A549 (cell line): ENCODE measurements around the gene SHISAL1.

Experiments
- CEBPB ChIP-seq, 2 experiments: fragments of >200 bp in 1 of 2; sonication (Bioruptor Twin) in 1 of 2; formaldehyde crosslinking in 1 of 2; IDR thresholded peaks; 2 replicates each; pipeline ENCODE4 v1.6.1; 2012 to 2016
- CTCF ChIP-seq: fragments of >200 bp; sonication (Bioruptor Twin); formaldehyde crosslinking; IDR thresholded peaks from 3 replicates; pipeline ENCODE4 v1.5.1; 2016
- HDAC2 ChIP-seq: fragments of 200-600 bp; sonication (generic); IDR thresholded peaks from 2 replicates; pipeline ENCODE4 v1.6.1; 2016
- KDM1A ChIP-seq: fragments of 200-600 bp; sonication (generic); IDR thresholded peaks from 2 replicates; pipeline ENCODE4 v1.6.1; 2016; ENCODE audit warnings: low read depth, mild to moderate bottlenecking
- MAX ChIP-seq: IDR thresholded peaks from 2 replicates; pipeline ENCODE4 v1.6.1; 2012
- RARB ChIP-seq: fragments of 250-450 bp; sonication (Bioruptor Pico); IDR thresholded peaks from 2 replicates; pipeline ENCODE4 v1.8.0; 2021; ENCODE audit warnings: mild to moderate bottlenecking, moderate library complexity
- REST ChIP-seq: fragments of 200-600 bp; sonication (generic); IDR thresholded peaks from 2 replicates; pipeline ENCODE4 v1.6.1; 2016; ENCODE audit warnings: antibody characterized with exemption, mild to moderate bottlenecking, moderate library complexity

- no peak for TF ChIP-seq MAX
- TF ChIP-seq KDM1A, result no peak
- no peak for TF ChIP-seq REST
- no peak for TF ChIP-seq HDAC2
- no peak for TF ChIP-seq CTCF
- no peak for TF ChIP-seq RARB (CRISPR knock-in tag)
- no peak for TF ChIP-seq CEBPB (IDR thresholded peaks at IDR 0.05)
These were observed 17.3 kb downstream of the SHISAL1 start for GRCh38 chr22:44295406-44295805.
